ENCODE data around the gene ALDH8A1.

GRCh38 chr6:134938896-134939295 lies 11.0 kb downstream of the ALDH8A1 start:
- TF ChIP-seq TAF1 (IDR thresholded peaks at IDR 0.05; ENCODE audit: low read depth) (no peak), YY1 (IDR thresholded peaks at IDR 0.05; ENCODE audit: low read depth) (no peak), EP300 (IDR thresholded peaks at IDR 0.05; ENCODE audit: borderline replicate concordance) (no peak), RAD21 (IDR thresholded peaks at IDR 0.05; ENCODE audit: low read depth) (no peak), REST (IDR thresholded peaks at IDR 0.05; ENCODE audit: low read depth) (no peak), EGR1 (IDR thresholded peaks at IDR 0.05) (no peak), NFIC (IDR thresholded peaks at IDR 0.05) (no peak), FOXM1 (IDR thresholded peaks at IDR 0.05; ENCODE audit: borderline replicate concordance, low read depth) (no peak)
- TF ChIP-seq, protein P1, sequence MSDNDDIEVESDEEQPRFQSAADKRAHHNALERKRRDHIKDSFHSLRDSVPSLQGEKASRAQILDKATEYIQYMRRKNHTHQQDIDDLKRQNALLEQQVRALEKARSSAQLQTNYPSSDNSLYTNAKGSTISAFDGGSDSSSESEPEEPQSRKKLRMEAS (IDR thresholded peaks at IDR 0.05): no peak
